IMR-90 (cell line): ENCODE measurements around the gene CDHR2. TPM values are rescaled to one million over a fixed set of nuclear protein-coding genes. Genes with fewer than 3 reads are reported as not detected.

Experiments used
- ATAC-seq: fragments of 200-7000 bp; cut with Tn5 transposase; 2 replicates; pipeline ENCODE4 v1.9.1; 2020; ENCODE audit warnings: low read depth, mild to moderate bottlenecking, moderate library complexity
- BruUV-seq: library from RNA; stranded (reverse); fragments of 400-500 nt; replicated peaks from 2 replicates; lab custom pipeline; 2021; lab: Mats Ljungman, UMichigan
- CTCF ChIA-PET: fragments of 300-600 bp; formaldehyde crosslinking; extraction: SDS; loops from one replicate; lab custom pipeline; 2021; ENCODE audit warnings: antibody characterized with exemption; lab: Yijun Ruan, JAX
- POLR2A ChIA-PET: fragments of 300-600 bp; sonication (Branson Sonifier 250); formaldehyde crosslinking; loops from one replicate; lab custom pipeline; 2022; ENCODE audit warnings: antibody characterized with exemption; ENCODE audit not compliant: unreplicated experiment; lab: Charles Lee
- DNase-seq: peaks from one replicate; pipeline ENCODE4 v3.0.0; 2013
- H2AFZ ChIP-seq: replicated peaks from 2 replicates; pipeline ENCODE3; 2013; ENCODE audit warnings: low read length, mild to moderate bottlenecking; ENCODE audit not compliant: poor library complexity
- H2AK5ac ChIP-seq: 2 replicates; pipeline ENCODE4 v1.6.1; 2013; ENCODE audit warnings: low read depth, low read length, inconsistent platforms
- H2AK9ac ChIP-seq: replicated peaks from 2 replicates; pipeline ENCODE3; 2013; ENCODE audit warnings: mild to moderate bottlenecking, low read depth, low read length, moderate library complexity; ENCODE audit not compliant: poor library complexity
- H2BK120ac ChIP-seq: 2 replicates; pipeline ENCODE4 v1.6.1; 2013; ENCODE audit warnings: low read depth, low read length, inconsistent platforms
- H2BK15ac ChIP-seq: 3 replicates; pipeline ENCODE4 v1.6.1; 2013; ENCODE audit warnings: low read depth, low read length, inconsistent platforms
- H2BK20ac ChIP-seq: 2 replicates; pipeline ENCODE4 v1.6.1; 2013; ENCODE audit warnings: low read depth, mild to moderate bottlenecking, inconsistent platforms, low read length, moderate library complexity
- H2BK5ac ChIP-seq: 2 replicates; pipeline ENCODE4 v1.6.1; 2013; ENCODE audit warnings: mild to moderate bottlenecking, low read depth, low read length, inconsistent platforms; ENCODE audit not compliant: poor library complexity, severe bottlenecking
- H3K14ac ChIP-seq: replicated peaks from 2 replicates; pipeline ENCODE4 v1.6.1; 2013; ENCODE audit warnings: low read depth, low read length, inconsistent platforms
- H3K18ac ChIP-seq: 2 replicates; pipeline ENCODE4 v1.6.1; 2013; ENCODE audit warnings: low read depth, low read length, control low read depth
- H3K23ac ChIP-seq: 2 replicates; pipeline ENCODE4 v1.6.1; 2013; ENCODE audit warnings: low read depth, low read length, inconsistent platforms
- H3K27ac ChIP-seq: 2 replicates; pipeline ENCODE4 v1.5.1; 2013; ENCODE audit warnings: mild to moderate bottlenecking, control low read depth, low read length; ENCODE audit not compliant: insufficient read depth
- H3K27me3 ChIP-seq: 2 replicates; pipeline ENCODE4 v1.6.1; 2013; ENCODE audit warnings: low read length; ENCODE audit not compliant: control insufficient read depth, insufficient read depth
- H3K36me3 ChIP-seq: 2 replicates; pipeline ENCODE4 v1.6.1; 2013; ENCODE audit warnings: low read length, mixed read lengths; ENCODE audit not compliant: control insufficient read depth, insufficient read depth
- H3K4ac ChIP-seq: 2 replicates; pipeline ENCODE4 v1.6.1; 2013; ENCODE audit warnings: low read depth, low read length, inconsistent platforms
- H3K4me1 ChIP-seq: 2 replicates; pipeline ENCODE4 v1.6.1; 2013; ENCODE audit warnings: low read length, mixed read lengths; ENCODE audit not compliant: control insufficient read depth, insufficient read depth
- H3K4me2 ChIP-seq: 2 replicates; pipeline ENCODE4 v1.6.1; 2013; ENCODE audit warnings: low read depth, mild to moderate bottlenecking, control low read depth, low read length, moderate library complexity
- H3K4me3 ChIP-seq: 2 replicates; pipeline ENCODE4 v1.5.1; 2013; ENCODE audit warnings: low read depth, mild to moderate bottlenecking, control low read depth, low read length, moderate library complexity; ENCODE audit not compliant: insufficient read depth
- H3K56ac ChIP-seq: 2 replicates; pipeline ENCODE4 v1.6.1; 2013; ENCODE audit warnings: low read length, inconsistent platforms; ENCODE audit not compliant: insufficient read depth; ENCODE audit errors: extremely low read depth
- H3K79me1 ChIP-seq, 2 experiments: 2 replicates each; pipeline ENCODE4 v1.6.1; 2013; ENCODE audit warnings: low read length in 2 of 2, inconsistent platforms in 1 of 2, low read depth in 1 of 2
- H3K9ac ChIP-seq: 2 replicates; pipeline ENCODE4 v1.6.1; 2013; ENCODE audit warnings: low read depth, low read length, control low read depth
- H3K9me1 ChIP-seq: 2 replicates; pipeline ENCODE4 v1.6.1; 2013; ENCODE audit warnings: low read length, inconsistent platforms; ENCODE audit not compliant: insufficient read depth
- H3K9me3 ChIP-seq: 2 replicates; pipeline ENCODE4 v1.6.1; 2013; ENCODE audit warnings: low read length; ENCODE audit not compliant: control insufficient read depth, insufficient read depth
- H4K20me1 ChIP-seq: 2 replicates; pipeline ENCODE4 v1.6.1; 2013; ENCODE audit warnings: low read length, inconsistent platforms; ENCODE audit not compliant: insufficient read depth
- H4K5ac ChIP-seq: 2 replicates; pipeline ENCODE4 v1.6.1; 2013; ENCODE audit warnings: mild to moderate bottlenecking, low read depth, low read length, control low read depth
- H4K8ac ChIP-seq, 2 experiments: 2 replicates each; pipeline ENCODE4 v1.6.1; 2013; ENCODE audit warnings: low read depth in 2 of 2, low read length in 2 of 2, control low read depth in 1 of 2, inconsistent platforms in 1 of 2
- H4K91ac ChIP-seq: 2 replicates; pipeline ENCODE4 v1.6.1; 2013; ENCODE audit warnings: low read depth, low read length, inconsistent platforms; ENCODE audit not compliant: insufficient read depth
- BHLHE40 ChIP-seq: fragments of 150-350 bp; IDR thresholded peaks from 2 replicates; pipeline ENCODE4 v1.6.1; 2016; ENCODE audit warnings: mild to moderate bottlenecking, low read depth, low read length
- CEBPB ChIP-seq: IDR thresholded peaks from 2 replicates; pipeline ENCODE4 v1.6.1; 2012; ENCODE audit warnings: low read depth, low read length, improper control_type of control experiment
- CHD1 ChIP-seq: IDR thresholded peaks from 2 replicates; pipeline ENCODE4 v1.6.1; 2012; ENCODE audit warnings: low read depth, low read length, improper control_type of control experiment
- CTCF ChIP-seq: conservative IDR thresholded peaks from 2 replicates; pipeline ENCODE4 v1.5.1; 2012; ENCODE audit warnings: mild to moderate bottlenecking, low read depth, low read length, improper control_type of control experiment
- ELK1 ChIP-seq: fragments of 150-350 bp; IDR thresholded peaks from 2 replicates; pipeline ENCODE4 v1.6.1; 2016; ENCODE audit warnings: low read depth, mild to moderate bottlenecking, low read length, moderate library complexity, borderline replicate concordance
- FOS ChIP-seq: fragments of 150-350 bp; IDR thresholded peaks from 2 replicates; pipeline ENCODE4 v1.6.1; 2016; ENCODE audit warnings: low read depth, low read length
- MAFK ChIP-seq: IDR thresholded peaks from 2 replicates; pipeline ENCODE4 v1.6.1; 2012; ENCODE audit warnings: low read depth, low read length, improper control_type of control experiment
- MAZ ChIP-seq: IDR thresholded peaks from 2 replicates; pipeline ENCODE4 v1.6.1; 2012; ENCODE audit warnings: low read depth, mild to moderate bottlenecking, low read length, improper control_type of control experiment, moderate library complexity, borderline replicate concordance
- MXI1 ChIP-seq: IDR thresholded peaks from 2 replicates; pipeline ENCODE4 v1.6.1; 2012; ENCODE audit warnings: low read depth, mild to moderate bottlenecking, low read length, moderate library complexity, borderline replicate concordance
- NFE2L2 ChIP-seq: fragments of 150-350 bp; IDR thresholded peaks from 2 replicates; pipeline ENCODE4 v1.6.1; 2016; ENCODE audit warnings: low read depth, mild to moderate bottlenecking, low read length
- POLR2A ChIP-seq: IDR thresholded peaks from 2 replicates; pipeline ENCODE4 v1.6.1; 2012; ENCODE audit warnings: mild to moderate bottlenecking, low read depth, low read length
- RAD21 ChIP-seq: IDR thresholded peaks from 2 replicates; pipeline ENCODE4 v1.6.1; 2012; ENCODE audit warnings: low read length, improper control_type of control experiment
- RCOR1 ChIP-seq: IDR thresholded peaks from 2 replicates; pipeline ENCODE4 v1.6.1; 2012; ENCODE audit warnings: mild to moderate bottlenecking, low read length, improper control_type of control experiment; ENCODE audit not compliant: insufficient replicate concordance
- RFX5 ChIP-seq: IDR thresholded peaks from 2 replicates; pipeline ENCODE4 v1.8.0; 2012; ENCODE audit warnings: low read depth, mild to moderate bottlenecking, low read length, moderate library complexity
- SMC3 ChIP-seq: fragments of 150-350 bp; IDR thresholded peaks from 2 replicates; pipeline ENCODE4 v1.6.1; 2016; ENCODE audit warnings: low read depth, mild to moderate bottlenecking, antibody characterized with exemption, low read length, moderate library complexity
- WGBS, 2 experiments: methylation state at CpG; one replicate each; pipeline versions ENCODE4 v1.1.5 to v1.1.7; 2013; ENCODE audit warnings: missing lambda C conversion rate in 2 of 2; ENCODE audit not compliant: insufficient read length in 1 of 2; ENCODE audit errors: extremely low coverage in 2 of 2; 5-methylcytosine and 5-hydroxymethylcytosine counted together
- dilution Hi-C: fragments of 300-500 bp; cut with HindIII; formaldehyde crosslinking; loops from one replicate; pipeline ENCODE4 v1.14.3; 2018; ENCODE audit warnings: low sequenced_read_pairs; ENCODE audit not compliant: unreplicated experiment
- in situ Hi-C: fragments of 300-500 bp; cut with MboI; formaldehyde crosslinking; loops from 3 replicates; pipeline ENCODE4 v1.14.3; 2019; ENCODE audit warnings: low sequenced_read_pairs, inconsistent platforms, mixed read lengths
- intact Hi-C: fragments of 100-400 bp; cut with micrococcal nuclease; formaldehyde crosslinking; loops from 2 replicates; pipeline ENCODE4 v1.10.0; 2022
- polyA plus RNA-seq, 3 experiments: library from polyadenylated mRNA; depleted of rRNA; stranded (reverse); fragments of >200 nt; gene quantifications; 2 replicates each; pipeline ENCODE4 v1.2.3, GENCODE V29; 2012; ENCODE audit warnings: low replicate concordance in 1 of 3
- total RNA-seq: library from RNA; depleted of rRNA; stranded (reverse); fragments of >200 nt; gene quantifications from 2 replicates; pipeline ENCODE4 v1.2.3, GENCODE V29; 2012
- TF ChIP-seq, protein P1 (sequence below): fragments of 150-350 bp; IDR thresholded peaks from 2 replicates; pipeline ENCODE4 v1.6.1; 2017; ENCODE audit warnings: mild to moderate bottlenecking, antibody characterized with exemption, low read length, low read depth

The CDHR2 gene
- total and polyA plus RNA-seq, 2 of the 4 experiments (the other 2 are of a cell fraction) = not detected

DNA sequence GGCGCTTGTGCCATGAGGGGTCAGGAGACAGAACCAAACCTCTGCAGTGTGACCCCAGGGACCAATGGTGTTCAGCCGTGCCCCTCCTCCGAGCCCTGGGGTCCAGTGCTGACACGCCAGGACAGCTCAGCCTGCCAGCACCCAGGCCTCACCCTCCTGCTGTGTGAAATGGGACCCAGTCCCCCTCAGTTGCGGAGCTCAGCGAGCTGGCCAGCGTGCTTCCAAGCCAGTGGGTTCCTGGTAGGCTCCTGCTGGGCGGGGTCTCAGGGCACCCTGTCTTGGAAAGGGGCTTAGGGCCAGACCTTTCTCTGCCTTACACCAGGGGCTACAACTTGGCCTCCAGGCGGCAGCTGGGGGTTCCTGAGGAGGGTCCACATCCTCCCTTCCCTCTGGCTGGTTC, 16.3 kb upstream of the CDHR2 start:
- no peak overlapping the region for H3K23ac ChIP-seq
- H2AK5ac ChIP-seq = no peak overlapping the region
- H2AK9ac ChIP-seq = no peak overlapping the region
- no peak overlapping the region for H2BK20ac ChIP-seq
- H3K18ac ChIP-seq = no peak overlapping the region
- no peak overlapping the region for H3K56ac ChIP-seq
- no peak overlapping the region for H3K4me3 ChIP-seq
- ChIA-PET CTCF (no interaction called here), POLR2A (no interaction called here)
- H3K4me2 ChIP-seq = no peak overlapping the region
- H3K9me1 ChIP-seq = peaks cover 15% of the 10 kb centered on the region; the same call in 1 of the 2 replicates
- H4K20me1 ChIP-seq = peaks cover 28% of the 10 kb centered on the region
- H3K4me1 ChIP-seq = peaks cover 24% of the 10 kb centered on the region
- H2BK15ac ChIP-seq = no peak overlapping the region
- BruUV-seq = no TSS peak
- H4K5ac ChIP-seq = no peak overlapping the region
- intact Hi-C loops = no loop called here
- H4K91ac ChIP-seq = no peak overlapping the region
- no peak overlapping the region for H3K4ac ChIP-seq
- H3K9me3 ChIP-seq = no peaks in the 10 kb centered on the region
- DNase-seq (no peak), ATAC-seq (no peak)
- H3K36me3 ChIP-seq = peaks cover 36% of the 10 kb centered on the region
- dilution Hi-C loops = no loop called here
- 98% methylated on average over 5 of the region's 9 CpGs; no CpG with 5 or more reads in 1 of the 2 experiments for WGBS, 2 experiments
- no peak overlapping the region for H3K14ac ChIP-seq
- H3K27me3 ChIP-seq = no peaks in the 10 kb centered on the region
- no peak overlapping the region for H3K27ac ChIP-seq
- H2BK120ac ChIP-seq = no peak overlapping the region
- no peak overlapping the region for H4K8ac ChIP-seq
- peaks cover 23 to 49% of the 10 kb centered on the region in 2 experiments for H3K79me1 ChIP-seq
- no peak overlapping the region for H2AFZ ChIP-seq
- H2BK5ac ChIP-seq = no peak overlapping the region
- H3K9ac ChIP-seq = no peak overlapping the region
- no peak for TF ChIP-seq FOS
- no peak for TF ChIP-seq BHLHE40
- TF ChIP-seq MXI1 = no peak
- no peak for TF ChIP-seq RFX5
- TF ChIP-seq NFE2L2 = no peak
- TF ChIP-seq, protein P1, sequence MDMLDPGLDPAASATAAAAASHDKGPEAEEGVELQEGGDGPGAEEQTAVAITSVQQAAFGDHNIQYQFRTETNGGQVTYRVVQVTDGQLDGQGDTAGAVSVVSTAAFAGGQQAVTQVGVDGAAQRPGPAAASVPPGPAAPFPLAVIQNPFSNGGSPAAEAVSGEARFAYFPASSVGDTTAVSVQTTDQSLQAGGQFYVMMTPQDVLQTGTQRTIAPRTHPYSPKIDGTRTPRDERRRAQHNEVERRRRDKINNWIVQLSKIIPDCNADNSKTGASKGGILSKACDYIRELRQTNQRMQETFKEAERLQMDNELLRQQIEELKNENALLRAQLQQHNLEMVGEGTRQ = no peak
- no peak for TF ChIP-seq RAD21
- no peak for TF ChIP-seq POLR2A
- TF ChIP-seq MAFK = no peak
- no peak for TF ChIP-seq RCOR1
- no peak for TF ChIP-seq CEBPB
- TF ChIP-seq CTCF = no peak
- TF ChIP-seq SMC3 = no peak
- no peak for TF ChIP-seq CHD1
- TF ChIP-seq MAZ = no peak
- no peak for TF ChIP-seq ELK1
- in situ Hi-C loops = no loop called here
